Adrenal gland (tissue), 5 donors: ENCODE results near the gene FCN2.

Experiments used
- CTCF ChIP-seq, 6 experiments: fragments of 450-650 bp in 4 of 6; fragments of 200-600 bp in 2 of 6; sonication (generic) in 1 of 6; IDR thresholded peaks; 1 replicate in 5 of 6; 2 replicates in 1 of 6; pipeline versions ENCODE4 v1.5.1 to v1.8.0; 2016 to 2021; ENCODE audit warnings: antibody characterized with exemption in 6 of 6, mild to moderate bottlenecking in 2 of 6, moderate library complexity in 1 of 6
- POLR2A ChIP-seq, 2 donors: fragments of 450-650 bp; IDR thresholded peaks; one replicate each; pipeline ENCODE4 v1.6.1; 2017; ENCODE audit warnings: antibody characterized with exemption in 2 of 2, mild to moderate bottlenecking in 2 of 2, moderate library complexity in 1 of 2
- donor health status: DM: no; HTN: no; CAD: no.

- no peak for TF ChIP-seq CTCF (IDR thresholded peaks at IDR 0.05)
- no peak for TF ChIP-seq POLR2A (IDR thresholded peaks at IDR 0.05)
These were observed 7.3 kb downstream of the FCN2 start for GRCh38 chr9:134887686-134888602.
